HG03575 (cell line): ENCODE results near the gene PRR36.
"Not testable (repeated sequence)": the region's sequence is repeated elsewhere in the genome, so short reads cannot be mapped to it uniquely, and the experiment has no call there.

Experiments
- ATAC-seq: cut with Tn5 transposase; IDR thresholded peaks from one replicate; pipeline ENCODE4 v1.9.1; 2021; ENCODE audit not compliant: unreplicated experiment, insufficient number of reproducible peaks, low FRiP score; ENCODE audit errors: extremely low read depth

PRR36 gene

DNA sequence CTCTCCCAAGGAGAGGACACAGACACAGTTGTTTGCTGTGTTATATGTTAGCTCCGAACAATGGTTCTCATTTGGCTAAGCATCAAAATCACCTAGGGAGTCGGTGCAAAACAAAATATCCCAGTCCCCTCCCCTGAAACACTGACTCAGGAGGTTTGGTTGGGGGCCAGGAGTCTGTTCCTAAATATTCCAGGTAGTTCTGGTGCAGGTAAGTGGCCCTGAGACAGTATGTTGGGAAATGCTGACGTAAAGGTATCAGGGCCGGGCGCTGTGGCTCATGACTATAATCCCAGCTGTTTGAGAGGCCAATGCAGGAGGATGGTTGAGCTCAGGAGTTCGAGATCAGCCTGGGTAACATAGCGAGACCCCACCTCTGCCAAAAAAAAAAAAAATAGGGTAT lies 27.1 kb upstream of the PRR36 start:
- ATAC-seq = no peak

DNA sequence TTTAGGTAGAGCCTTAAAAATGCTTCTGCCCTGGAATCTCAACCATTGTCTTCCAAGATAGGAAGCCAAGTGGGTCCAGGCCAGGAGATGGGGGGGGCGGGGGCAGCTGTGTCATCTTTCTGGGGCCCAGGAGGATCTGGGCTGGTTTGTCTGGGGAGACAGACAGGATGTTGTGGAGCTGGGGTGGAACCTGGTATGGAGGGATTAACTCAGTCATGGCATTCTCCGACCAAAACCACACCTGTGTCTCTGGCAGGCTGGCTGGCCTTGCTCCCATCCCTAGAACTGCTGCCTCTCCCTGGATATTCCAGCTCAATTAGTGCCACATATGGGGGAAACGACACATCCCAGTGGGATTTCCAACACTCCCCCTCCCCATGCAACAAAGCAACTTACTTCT lies 26.7 kb upstream of the PRR36 start:
- ATAC-seq = no peak

DNA sequence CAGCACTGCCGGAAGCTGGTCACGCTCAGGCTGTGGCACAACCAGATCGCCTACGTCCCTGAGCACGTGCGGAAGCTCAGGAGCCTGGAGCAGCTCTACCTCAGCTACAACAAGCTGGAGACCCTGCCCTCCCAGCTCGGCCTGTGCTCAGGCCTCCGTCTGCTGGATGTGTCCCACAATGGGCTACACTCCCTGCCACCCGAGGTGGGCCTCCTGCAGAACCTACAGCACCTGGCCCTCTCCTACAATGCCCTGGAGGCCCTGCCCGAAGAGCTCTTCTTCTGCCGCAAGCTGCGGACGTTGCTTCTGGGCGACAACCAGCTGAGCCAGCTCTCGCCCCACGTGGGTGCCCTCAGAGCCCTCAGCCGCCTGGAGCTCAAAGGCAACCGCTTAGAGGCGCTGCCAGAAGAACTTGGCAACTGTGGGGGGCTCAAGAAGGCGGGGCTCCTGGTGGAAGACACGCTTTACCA lies 26.2 kb upstream of the PRR36 start:
- ATAC-seq = no peak

DNA sequence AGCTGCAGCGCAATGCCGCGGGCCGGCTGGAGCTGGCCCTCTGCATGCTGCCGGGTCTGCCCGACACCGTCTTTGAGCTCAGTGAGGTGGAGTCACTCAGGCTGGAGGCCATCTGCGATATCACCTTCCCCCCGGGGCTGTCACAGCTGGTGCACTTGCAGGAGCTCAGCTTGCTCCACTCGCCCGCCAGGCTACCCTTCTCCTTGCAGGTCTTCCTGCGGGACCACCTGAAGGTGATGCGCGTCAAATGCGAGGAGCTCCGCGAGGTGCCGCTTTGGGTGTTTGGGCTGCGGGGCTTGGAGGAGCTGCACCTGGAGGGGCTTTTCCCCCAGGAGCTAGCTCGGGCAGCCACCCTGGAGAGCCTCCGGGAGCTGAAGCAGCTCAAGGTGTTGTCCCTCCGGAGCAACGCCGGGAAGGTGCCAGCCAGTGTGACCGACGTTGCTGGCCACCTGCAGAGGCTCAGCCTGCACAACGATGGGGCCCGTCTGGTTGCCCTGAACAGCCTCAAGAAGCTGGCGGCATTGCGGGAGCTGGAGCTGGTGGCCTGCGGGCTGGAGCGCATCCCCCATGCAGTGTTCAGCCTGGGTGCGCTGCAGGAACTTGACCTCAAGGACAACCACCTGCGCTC lies 25.7 kb upstream of the PRR36 start:
- no peak for ATAC-seq

DNA sequence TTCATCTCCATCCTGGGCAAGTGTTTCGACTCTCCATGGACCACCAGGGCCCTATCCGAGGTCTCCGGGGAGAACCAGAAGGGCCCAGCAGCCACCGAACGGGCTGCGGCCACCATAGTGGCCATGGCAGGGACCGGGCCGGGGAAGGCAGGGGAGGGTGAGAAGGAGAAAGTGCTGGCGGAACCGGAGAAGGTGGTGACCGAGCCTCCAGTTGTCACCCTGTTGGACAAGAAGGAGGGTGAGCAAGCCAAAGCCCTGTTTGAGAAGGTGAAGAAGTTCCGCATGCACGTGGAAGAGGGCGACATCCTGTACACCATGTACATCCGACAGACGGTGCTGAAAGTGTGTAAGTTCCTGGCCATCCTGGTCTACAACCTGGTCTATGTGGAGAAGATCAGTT lies 24.8 kb upstream of the PRR36 start:
- ATAC-seq = no peak

DNA sequence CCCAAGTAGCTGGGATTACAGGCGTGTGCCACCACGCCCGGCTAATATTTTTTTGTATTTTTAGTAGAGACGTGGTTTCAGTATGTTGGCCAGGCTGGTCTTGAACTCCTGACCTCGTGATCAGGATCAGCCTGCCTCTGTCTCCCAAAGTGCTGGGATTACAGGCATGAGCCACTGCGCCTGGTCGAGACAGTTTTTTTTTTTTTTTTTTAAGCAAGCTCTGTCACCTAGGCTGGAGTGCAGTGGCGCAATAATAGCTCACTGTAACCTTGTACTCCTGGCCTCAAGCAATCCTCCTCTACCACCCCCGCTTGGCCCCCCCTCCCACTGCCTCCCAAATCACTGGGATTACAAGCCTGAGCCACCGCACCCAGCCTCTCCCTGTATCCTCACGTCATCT lies 23.1 kb upstream of the PRR36 start:
- no peak for ATAC-seq

DNA sequence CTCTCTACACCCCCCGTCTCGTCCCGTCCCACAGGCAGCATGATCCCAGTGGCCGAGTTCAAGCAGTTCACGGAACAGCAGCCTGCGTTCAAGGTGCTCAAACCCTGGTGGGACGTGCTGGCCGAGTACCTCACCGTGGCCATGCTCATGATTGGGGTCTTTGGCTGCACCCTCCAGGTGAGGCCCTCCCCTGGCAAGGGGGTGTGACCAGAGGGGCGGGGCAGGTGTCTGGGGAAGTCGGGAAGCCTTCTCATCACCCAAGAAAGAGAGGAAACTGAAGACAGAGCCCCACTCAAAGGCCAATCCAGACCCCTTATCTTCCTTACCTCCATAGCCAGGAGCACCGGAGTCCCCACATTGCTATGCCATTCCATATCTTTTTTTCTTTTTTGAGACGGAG lies 21.4 kb upstream of the PRR36 start:
- no peak for ATAC-seq

DNA sequence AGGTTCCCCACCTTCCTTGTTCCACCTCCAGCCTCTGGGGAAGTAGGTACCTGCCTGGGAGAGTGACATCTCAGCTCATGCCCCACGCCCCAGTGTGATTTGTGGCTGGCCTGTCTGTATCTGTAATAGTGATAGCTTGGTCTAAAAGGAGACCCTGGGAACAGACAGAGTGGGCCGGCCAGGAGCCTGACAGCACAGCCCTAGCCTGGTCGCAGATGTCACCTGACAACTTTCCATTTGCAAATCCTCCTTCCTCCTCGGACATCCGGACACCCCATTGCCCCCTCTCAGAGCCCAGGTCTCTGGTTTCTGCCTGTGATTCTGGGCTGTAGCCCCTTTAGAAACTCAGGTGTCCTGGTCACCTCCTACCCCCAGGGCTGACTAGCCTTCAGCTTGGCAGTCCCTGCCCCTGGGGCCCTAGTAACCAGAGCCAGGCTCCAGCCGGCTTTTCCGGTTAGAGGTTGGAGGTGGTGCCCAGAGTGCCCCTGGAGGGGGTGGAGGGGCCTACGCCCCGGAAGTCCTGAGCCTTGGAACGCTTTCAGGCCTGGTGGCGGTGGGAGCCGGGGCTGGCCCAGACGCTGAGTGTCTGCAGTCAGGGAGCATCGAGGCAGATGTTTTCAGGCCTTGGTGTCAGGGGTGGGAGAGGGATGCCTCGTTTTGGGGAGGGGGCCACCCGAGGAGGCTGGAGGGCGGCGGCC lies 20.6 kb upstream of the PRR36 start:
- ATAC-seq = no peak

DNA sequence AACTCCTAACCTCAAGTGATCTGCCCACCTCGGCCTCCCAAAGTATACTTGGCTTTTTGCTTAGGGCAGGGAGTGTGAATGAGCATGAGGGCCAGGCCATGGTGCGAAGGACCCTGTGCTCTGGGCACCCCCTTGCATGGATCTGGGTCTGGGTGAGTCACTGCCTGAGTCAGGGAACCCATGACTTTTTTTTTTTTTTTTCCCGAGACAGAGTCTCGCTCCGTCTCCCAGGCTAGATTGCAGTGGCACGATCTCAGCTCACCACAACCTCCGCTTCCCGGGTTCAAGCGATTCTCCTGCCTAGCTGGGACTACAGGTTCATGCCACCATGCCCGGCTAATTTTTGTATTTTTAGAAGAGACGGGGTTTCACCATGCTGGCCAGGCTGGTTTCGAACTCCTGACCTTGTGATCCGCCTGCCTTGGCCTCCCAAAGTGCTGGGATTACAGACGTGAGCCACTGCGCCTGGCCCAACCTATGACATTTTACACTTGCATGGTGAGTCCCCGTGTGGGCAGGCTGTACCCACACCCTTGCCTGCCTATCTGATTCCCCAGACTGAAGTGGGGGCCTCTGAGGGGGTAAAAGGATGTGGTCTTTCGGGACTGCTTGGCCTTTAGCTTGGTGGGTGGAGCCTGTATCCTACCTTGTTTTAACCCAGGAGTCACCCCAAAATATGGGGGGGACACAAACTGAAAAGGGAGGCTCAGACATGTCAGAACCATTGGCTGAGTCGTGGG lies 19.3 kb upstream of the PRR36 start:
- ATAC-seq = not testable (repeated sequence)

DNA sequence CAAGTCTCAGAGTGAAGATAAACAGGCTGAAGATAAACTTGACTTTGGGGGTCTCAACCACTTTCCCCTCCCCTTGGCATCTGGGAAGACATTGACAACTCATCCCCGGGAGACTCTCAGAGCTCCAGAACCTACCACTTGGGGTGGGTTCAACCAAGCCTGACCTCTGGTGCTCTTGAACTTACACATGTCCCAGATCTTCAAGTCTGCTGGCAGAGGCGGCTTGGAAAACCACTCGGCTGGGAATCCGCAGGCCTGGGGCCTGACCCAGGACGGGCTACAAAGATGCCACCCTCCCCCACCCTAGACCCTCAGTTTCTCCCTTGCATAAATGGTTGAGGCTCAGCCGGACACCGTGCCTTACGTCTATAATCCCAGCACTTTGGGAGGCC lies 14.6 kb upstream of the PRR36 start:
- ATAC-seq = no peak

DNA sequence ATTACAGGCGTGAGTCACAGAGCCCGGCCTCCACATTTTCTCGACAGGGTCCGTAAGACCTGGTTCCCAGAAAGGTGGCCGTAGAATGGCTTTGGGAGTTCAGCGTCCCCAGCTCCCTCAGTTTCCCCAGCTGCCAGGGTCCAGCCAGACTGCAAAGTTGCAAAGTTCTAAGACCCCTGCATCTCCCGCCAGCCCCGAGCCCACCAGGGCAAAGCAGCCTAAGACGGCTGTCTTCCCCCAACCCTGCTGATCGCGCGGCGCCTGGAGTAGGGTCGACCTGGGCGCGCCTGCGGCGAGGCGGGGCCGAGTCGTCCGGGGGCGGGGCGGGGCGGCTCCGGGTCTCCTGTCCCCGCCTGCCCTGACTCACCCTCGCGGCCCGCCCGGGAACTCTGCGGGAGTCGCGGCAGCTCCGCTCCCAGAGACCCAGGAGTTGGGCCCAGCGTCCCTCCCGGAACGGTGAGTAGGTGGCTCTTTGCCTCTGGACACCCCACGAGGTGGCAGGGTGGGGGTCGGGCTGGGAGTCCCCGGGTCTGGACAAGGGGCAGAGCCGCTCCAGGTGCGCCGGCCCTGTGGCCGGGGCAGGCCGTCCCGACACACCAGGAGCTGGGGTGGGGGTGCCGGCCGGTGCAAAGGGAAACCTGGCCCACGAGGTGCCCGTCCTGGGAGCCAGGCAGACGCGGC lies 14.1 kb upstream of the PRR36 start, which contains the start of gene LRRC8E:
Gene LRRC8E, plus strand, starts transcription at position 366 of the 681 bp plus-strand sequence. CDS start 7,094 bp downstream, outside the sequence.
- ATAC-seq = no peak

DNA sequence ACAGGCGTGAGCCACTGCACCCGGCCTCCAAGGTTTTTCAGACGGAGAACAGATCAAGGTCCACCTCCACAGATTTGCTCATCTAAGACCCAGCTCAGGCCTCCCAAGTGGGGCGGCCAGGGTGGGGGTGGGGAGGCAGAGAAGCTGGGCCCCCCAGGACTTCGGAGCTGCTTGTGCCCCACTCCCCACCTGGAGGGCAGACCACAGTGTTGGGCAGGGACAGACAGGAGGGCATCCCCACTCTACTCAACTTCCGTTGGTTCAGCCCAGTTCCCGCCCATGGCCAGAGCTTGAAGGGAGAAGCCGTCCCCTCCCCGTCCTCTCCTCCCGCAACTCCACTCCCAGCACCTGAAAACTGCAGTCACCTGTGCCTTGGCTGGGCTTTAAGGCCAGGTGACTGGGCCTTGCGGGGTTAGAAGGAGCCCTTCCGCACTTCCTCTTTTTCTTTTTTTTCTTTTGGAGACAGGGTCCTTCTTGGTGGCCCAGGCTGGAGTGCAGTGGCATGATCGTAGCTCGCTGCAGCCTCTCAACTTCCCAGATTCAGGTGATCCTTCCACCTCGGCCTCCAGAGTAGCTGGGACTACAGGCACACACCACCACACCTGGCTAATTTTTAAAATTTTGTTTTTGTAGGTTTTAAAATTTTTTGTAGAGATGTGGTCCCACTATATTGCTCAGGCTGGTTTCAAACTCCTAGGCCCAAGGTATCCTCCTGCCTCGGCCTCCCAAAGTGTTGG lies 13.4 kb upstream of the PRR36 start:
- ATAC-seq = no peak

DNA sequence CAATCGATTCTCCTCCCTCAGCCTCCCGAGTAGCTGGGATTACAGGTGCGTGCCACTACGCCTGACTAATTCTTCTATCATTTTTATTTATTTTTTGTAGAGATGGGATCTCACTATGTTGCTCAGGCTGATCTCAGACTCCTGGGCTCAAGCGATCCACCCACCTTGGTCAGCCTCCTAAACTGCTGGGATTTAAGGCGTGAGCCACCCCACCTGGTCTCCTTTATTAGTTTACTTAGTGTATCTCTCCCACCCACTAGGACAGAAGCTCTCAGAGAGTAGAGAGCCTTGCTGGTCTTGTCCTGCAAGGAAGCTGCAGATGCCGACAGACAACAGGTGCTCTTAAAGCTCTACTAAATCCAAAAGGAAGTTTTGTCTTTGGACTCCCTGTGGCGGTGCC lies 11.6 kb upstream of the PRR36 start:
- no peak for ATAC-seq

DNA sequence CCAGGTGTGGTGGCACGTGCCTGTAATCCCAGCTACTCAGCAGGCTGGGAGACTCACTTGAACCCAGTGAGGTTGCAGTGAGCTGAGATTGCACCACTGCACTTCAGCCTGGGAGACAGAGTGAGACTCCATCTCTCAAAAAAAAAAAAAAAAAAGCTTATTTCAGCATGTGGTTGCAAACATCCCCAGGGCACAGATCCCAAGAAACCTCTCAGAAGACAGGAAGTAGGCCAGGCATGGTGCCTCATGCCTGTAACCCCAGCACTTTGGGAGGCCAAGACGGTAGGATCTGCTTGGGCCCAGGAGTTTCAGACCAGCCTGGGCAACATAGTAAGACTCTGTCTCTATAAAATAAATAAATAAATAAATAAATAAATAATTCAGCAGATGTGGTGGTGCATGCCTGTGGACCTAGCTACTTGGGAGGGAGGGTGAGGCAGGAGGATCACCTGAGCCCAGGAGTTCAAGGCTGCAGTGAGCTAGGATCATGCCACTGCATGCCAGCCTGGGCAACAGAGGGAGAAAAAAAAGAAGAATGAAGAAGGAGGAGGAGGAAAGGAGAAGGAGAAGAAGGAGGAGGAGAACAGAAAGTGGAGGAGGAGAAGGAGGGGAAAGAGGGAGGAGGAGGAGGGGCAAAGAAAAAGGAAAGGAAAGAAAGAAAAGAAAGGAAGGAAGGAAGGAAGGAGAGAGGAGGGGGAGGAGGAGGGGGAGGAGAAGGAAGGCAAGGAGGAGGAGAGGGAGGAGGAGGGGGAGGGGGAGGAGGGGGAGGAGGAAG lies 9.8 kb upstream of the PRR36 start:
- no peak for ATAC-seq

DNA sequence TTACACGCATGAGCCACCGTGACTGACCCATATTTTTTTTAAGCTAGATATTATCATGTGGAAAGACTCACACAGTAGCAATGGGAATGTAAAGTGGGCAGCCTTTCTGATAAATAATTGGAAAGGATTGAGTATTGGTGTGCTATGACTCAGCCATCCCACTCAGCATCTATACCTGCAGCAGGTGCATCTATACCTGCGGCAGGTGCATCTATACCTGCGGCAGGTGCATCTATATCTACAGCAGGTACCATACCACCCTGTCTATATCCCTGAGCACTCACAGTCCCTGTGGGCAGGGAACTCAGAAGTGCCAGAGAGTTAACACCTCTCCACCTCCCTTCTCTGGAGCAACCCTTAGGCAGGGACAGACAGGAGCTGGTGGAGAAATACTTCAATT lies 8.9 kb upstream of the PRR36 start:
- no peak for ATAC-seq

DNA sequence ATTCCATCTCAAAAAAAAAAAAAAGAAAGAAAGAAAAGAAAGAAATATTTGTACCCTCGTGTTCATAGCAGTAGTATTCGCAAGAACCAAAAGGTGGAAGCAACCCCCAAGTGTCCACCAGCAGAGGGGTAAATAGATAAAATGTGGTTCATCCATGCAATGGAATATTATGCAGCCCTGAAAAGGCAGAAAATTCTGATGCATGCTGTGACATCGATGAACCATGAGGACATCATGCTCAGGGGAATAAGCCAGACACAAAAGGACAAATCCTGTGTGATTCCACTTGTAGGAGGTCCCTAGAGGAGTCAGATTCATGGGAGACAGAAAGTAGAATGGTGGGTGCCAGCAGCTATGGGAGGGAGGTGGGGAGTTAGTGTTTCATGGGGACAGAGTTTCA lies 7.7 kb upstream of the PRR36 start:
- ATAC-seq = no peak

DNA sequence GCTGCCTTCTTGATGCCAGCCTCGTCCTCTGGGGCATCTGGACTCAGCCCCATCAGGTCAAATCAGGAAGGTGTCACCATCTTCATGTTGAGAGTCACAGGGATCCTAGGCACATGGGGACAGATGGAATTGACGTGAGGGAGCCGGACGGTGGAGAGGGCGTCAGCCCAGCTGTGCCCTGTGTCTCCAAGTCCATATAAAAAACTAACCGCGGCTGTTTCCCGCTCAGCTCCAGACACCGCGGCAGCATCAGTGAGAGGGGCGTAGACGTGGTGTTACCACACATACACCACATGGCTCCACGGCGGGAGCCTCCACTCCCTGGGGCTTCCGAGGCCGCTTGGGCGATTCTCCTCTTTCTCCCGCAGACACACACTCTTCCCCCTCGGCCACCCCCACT lies 5.6 kb upstream of the PRR36 start:
- ATAC-seq = no peak

DNA sequence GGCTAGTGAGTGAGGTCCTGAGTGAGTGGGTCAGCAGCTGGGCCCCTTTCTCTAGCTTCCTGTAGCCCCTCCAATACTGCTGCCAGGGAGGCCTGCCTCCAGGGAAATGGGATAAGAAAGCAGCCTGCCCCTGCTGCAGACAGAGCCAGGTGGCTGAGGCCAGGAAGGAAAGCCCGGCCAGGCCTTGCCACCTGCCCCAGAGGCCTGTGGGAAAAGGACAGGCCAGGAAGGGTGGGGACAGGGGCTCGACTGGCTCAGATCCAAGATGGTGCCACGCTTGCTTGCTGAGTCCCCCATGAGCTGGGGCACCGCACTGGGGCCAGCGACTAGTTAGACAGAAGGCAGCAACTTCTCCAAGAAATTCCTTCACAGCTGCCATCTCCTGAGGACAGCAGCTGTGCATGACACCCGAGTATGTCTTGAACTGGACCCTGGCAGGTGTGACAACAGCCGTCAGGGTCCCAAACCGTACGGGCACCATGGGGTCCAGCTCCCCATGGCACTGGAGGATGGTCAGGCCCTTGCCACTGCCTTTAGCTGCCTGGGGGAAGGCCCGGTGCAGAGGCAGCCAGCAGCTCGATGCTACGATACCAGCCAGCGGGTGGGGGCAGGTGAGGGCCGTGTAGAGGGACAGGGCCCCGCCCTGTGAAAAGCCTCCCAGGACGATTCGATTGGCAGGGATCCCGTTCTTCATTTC lies 5.1 kb upstream of the PRR36 start:
- no peak for ATAC-seq
